Measurements from ENCODE around the gene UGT2B11.
"Not testable (repeated sequence)": the region's sequence is repeated elsewhere in the genome, so short reads cannot be mapped to it uniquely, and the experiment has no call there.

Gene UGT2B11

DNA sequence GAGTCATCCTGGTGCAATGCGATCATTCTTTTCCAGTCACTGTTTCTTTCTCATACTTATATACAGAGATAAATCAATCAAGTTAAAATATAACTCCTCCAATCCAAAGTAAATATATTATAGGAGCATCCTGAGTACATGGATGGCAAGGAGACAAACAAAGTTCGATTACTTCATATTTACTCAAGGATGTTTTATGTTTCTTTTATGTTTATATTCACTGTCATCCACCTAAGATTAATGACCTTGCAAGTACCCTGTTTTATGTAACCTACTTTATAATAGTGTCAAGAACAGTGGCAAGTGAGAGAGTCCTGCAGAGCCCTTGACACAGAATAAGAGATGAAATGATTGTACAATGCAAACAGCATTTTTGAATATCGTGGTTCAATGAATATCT is at the start of gene UGT2B11:
UGT2B11 (minus strand) TSS at position 33 of the 400 bp plus-strand sequence; CDS start at position 7, 26 bp downstream.
- DNase-seq (ENCODE audit: low spot score), result no peak

DNA sequence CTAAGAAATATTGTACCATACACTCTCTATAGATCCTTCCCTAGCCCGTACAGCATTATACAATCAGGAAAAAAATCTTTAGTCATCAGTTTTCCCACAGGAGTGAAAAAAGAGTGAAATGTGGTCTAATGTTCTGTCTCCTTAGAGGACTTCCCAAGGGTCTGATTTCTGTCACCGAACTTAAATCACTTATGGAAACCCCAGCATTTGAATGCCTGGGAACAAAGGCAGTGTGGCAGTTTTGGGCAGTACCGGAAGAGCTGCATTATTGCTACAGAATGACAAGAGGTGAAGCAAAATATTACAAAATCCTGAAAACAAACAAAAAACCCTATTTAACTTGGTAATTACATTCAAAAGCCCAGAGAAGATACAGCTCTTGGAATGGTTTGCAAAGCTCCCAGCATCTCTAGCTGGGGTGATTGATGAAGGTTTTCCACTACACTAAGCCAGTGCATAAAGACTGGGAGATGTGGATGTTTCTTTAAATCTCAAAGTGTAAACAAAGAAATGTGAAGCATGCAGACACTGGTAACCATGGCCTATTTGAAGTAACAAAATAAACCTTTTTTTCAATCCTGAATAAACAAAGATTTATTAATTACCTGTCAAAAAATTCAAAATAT is 38.7 kb upstream of the UGT2B11 start:
- not testable (repeated sequence) for DNase-seq (ENCODE audit: low spot score)

DNA sequence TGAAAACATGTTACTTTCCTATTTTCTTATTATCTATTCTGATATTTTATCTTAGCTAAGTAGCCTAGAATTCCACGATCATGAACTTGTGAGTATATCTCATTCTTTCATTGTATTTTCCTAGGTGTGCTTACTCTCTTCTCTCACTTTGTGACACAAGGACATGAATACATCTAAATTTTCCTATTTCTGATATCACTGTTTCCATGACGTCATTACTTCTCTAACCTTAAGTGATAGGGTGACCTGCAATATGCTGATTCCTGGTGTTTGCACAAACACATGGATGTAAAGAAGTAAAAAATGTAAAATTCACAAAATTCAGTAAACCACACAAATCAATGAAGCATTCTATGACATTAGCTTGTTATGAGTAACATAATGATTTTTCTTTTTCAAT is 36.3 kb upstream of the UGT2B11 start:
- not testable (repeated sequence) for DNase-seq (ENCODE audit: low spot score)

DNA sequence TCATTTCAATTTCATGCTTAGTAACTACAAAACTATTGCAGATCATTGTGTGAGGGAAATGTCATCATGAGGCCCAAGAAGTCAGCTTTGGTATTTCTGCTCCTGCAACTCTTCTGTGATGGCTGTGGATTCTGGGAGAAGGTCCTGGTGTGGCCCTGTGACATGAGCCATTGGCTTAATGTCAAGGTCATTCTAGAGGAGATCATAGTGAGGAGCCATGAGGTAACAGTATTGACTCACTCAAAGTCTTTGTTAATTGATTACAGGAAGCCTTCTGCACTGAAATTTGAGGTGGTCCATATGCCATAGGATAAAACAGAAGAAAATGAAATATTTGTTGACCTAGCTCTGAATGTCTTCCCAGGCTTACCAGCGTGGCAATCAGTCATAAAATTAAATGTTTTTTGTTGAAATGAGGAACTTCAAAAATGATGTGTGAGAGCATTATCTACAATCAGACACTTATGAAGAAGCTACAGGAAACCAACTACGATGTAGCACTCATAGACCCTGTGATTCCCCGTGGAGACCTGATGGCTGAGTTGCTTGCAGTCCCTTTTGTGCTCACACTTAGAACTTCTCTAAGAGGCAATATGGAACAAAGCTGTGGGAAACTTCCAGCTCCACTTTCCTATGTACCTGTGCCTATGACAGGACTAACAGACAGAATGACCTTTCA is 28.2 kb upstream of the UGT2B11 start:
- not testable (repeated sequence) for DNase-seq (ENCODE audit: low spot score)

DNA sequence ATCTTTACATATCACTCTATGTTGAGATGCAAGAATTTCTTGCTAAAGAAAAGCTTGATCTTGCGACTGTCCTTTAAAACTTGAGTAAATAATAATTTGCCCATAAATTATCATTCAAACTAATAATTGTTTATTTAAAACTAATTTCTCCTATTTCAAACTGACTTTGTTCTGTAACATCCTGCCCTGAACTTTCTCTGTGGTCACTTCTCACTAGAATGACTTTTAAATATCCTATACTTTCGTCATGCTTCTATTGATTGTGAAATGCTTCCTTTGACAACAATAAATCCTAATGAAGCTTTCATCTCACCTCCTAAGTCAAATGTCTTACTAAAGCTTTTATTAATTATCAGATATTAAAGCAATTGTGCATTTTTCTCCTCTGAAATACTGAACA is 27.2 kb upstream of the UGT2B11 start:
- DNase-seq (ENCODE audit: low spot score), result not testable (repeated sequence)

DNA sequence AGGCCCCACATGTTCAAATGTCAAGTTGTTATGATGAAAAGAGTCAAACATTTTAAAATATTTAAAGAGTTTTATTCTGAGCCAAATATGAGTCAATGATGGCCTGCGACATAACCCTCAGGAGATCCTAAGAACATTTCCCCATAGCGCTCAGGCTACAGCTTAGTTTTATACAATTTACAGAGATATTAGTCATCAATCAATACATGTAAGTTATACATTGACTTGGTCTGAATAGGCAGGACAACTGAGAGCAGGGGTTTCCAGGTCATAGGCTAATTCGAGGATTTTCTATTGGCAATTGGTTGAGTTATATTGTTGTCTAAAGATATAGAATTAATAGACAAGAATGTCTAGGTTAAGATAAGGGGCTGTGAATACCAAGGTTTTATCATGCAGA is 26.2 kb upstream of the UGT2B11 start:
- not testable (repeated sequence) for DNase-seq (ENCODE audit: low spot score)

DNA sequence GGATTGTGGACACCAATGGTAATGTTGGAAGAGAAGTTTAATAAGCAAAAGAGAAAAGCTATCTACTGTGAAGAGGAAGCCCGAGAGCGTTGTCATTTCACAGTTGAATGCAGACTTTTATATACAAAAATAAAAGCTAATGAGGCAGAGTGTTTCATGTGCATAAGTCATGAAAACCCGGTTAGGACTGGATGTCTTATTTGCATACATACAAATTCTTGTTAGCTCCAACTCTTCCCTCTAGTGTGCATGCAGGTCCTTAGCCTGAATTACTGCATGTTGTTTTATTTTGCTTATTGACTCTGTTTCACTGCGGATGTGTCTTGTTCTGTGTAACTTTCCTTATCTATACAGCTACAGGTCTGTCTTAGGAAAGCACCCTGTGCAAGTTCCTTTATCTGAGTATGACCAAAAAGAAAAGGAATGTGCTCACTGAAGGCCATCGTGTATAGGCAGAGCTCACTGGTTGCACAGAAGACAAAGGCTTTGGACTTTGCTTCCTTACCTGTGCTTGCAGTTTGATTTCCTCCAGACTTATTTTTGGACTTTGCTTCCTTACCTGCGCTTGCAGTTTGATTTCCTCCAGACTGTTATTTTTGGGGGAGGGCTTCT is 25.1 kb upstream of the UGT2B11 start:
- DNase-seq (ENCODE audit: low spot score), result no peak

DNA sequence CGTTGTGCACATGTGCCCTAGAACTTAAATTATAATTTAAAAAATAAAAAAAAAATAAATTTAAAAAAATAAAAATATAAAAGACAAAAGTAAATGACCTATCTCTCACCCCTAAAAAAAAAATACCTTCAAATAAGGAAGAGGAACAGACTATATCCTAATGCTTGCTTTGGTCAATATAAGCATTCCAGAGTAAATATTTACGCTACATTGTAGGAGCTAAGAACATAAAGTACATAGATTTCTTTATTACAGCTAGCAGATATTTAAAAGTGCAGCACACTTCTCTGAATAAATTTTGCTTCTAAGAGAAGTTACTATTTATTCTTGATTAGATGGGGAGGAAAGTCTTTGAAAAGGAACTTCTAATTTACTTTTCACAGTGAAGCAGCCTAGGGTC is 24.5 kb upstream of the UGT2B11 start:
- no peak for DNase-seq (ENCODE audit: low spot score)

DNA sequence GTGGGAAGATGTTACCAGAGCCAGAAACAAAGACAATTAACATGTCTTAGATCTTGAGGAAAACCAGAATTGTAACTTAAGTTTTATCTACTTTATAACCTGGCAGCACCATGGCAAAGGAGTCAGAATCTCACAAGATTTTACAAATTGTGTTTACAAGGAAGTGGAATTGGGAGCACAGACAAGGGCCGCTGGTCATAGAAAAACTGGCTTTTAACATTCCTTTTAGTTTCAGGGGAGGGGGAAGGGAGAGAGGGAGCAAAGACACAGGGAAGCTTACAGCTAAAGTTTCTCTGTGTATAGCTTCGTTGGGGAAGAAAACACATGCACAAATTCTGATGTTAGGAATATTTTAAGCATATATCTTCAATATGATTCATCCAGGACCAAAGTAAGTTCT is 10.3 kb upstream of the UGT2B11 start:
- DNase-seq (ENCODE audit: low spot score), result no peak

DNA sequence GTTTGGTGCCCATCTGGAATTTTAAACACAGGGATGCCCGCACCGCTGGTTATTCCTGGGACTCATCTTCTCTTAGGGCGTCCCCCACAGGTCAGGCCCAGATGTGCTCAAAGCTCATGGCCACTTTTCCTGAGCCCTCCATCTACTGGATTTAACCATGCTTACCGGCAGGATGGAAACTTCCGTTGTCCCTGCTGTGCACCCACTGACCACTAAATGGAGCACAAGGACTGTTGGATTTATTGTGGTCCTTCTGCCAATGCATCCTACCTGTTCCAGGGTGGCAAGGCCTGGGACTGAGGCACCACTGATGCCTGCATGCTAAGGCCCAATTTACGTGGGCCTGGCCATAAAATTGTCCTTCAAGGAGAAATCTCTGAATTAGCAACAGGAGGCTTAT is 8.7 kb upstream of the UGT2B11 start:
- not testable (repeated sequence) for DNase-seq (ENCODE audit: low spot score)

DNA sequence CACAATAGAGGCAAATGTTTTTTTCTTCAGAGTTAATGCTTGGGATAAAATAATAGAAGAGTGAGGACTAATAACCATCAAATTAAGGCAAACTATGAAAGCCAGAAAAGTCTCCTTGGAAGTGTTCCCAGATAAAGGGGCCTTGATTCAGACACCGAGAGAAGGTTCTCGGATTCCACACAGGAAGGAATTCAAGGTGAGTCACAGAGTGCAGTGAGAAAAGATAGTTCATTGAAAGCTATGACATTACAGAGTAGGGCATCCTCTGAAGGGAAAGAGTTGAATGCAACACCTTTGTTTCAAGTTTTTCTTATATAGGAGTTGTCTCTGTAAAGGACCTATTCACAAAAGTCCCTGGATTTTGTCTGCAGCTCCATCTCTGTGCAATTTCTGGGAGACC is 3.9 kb upstream of the UGT2B11 start:
- not testable (repeated sequence) for DNase-seq (ENCODE audit: low spot score)

DNA sequence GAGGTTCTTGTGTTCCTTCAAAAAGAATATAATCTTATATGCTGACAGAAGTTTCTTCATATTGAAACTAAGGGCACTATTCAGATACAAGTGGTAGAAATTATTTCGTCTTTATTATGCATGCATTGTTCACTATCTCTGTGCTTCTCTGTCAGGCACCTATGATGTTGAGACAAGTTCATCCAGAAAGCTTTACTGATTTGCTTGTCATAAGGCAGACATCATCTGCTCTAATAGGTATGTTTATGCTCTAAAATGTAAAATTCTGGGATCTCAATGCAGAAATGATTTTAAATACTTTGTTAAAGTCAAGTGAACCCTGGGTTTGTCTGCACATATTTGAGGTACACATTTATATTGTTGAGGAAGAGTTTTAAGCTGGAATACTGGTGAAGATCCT is 3.6 kb downstream of the UGT2B11 start:
- DNase-seq (ENCODE audit: low spot score), result no peak

DNA sequence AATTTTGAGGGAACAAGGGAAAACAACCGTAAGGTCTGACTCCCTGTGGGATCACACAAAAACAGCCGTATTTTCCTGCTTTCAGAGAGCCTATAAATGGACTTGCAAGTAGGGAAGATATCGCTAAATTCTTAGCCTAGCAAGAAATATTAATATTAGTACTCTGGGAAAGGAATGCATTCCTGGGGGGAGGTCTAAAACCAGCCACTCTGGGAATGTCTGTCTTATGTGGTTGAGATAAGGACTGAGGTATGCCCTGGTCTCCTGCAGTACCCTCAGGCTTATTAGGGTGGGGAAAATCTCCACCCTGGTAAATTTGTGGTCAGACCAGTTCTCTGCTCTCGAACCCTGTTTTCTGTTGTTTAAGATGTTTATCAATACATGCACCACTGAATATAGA is 16.0 kb downstream of the UGT2B11 start:
- not testable (repeated sequence) for DNase-seq (ENCODE audit: low spot score)

DNA sequence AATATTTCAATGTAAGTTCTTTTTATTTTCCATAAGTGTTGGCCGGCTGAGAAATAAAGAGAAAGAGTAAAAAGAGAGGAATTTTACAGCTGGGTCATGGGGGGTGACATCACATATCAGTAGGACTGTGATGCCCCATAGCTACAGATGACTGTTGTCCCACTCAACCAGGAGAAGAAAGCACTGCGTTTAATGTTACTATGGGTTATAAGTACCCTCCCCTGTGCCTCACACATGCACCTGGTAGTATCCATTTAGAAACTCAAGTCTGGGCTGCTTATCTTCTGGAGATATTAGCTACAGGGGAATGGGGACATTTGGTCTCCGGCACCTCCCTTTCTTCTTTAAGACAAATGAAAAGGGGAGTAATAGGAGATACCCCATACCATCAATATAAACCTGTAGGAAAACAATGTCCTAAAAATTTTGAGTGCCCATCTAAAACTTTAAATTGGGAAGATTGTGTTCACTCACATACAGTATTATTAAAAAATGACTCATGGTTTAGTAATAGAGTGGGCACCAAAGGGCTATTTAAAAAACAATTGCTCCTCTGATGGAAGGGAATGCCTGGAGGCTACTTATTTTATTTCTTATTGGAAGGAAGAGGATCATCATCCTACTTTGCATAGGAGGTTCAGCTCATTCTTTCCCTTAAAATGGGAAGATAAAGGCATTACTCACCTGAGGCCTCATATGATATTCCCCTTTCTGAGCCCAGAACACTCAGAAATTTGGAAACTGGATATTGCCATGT is 18.2 kb downstream of the UGT2B11 start:
- no peak for DNase-seq (ENCODE audit: low spot score)

DNA sequence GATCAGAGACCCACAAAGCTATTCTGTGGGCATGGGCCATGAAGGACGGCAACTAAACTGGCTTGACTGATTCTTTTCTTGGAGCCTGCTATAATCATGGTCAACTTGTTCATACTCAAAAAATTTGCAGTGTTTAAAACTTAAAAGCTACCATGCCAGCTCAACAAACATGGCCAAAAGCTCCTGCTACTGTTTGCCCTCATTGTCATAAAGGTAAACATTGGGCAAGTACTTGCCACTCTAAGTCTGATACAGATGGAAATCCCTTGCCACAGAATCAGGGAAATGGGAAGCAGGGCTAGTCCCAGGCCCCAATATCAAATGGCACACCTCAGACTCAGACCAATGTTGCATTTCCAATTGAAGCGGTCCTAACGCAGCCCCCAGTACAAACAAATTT is 20.4 kb downstream of the UGT2B11 start:
- DNase-seq (ENCODE audit: low spot score), result no peak

DNA sequence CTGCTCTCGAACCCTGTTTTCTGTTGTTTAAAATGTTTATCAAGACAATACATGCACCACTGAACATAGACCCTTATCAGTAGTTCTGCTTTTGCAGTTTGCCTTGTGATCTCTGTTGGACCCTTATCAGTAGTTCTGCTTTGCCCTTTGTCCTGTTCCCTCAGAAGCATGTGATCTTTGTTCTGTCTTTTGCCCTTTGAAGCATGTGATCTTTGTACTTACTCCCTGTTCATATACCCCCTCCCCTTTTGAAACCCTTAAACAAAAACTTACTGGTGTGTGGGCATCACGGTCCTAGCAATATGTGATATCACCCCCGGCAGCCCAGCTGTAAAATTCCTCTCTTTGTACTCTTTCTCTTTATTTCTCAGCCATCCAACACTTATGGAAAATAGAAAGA is 22.6 kb downstream of the UGT2B11 start:
- not testable (repeated sequence) for DNase-seq (ENCODE audit: low spot score)

DNA sequence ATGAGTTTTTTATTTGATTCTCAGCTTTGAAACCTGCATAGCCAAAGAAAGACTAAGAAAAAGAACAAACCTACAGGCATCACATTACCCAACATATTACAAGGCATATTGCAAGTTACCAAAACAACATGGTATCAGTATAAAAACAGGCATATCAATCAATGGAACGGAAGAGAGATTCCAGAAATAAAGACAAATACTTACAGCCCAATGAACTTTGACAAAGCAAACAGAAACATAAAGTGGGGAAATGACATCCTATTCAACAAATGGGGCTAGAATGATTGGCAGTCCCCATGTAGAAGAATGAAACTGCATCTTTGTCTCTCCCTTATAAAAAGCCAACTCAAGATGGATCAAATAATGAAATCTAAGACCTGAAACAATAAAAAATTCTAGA is 23.9 kb downstream of the UGT2B11 start:
- DNase-seq (ENCODE audit: low spot score), result not testable (repeated sequence)

DNA sequence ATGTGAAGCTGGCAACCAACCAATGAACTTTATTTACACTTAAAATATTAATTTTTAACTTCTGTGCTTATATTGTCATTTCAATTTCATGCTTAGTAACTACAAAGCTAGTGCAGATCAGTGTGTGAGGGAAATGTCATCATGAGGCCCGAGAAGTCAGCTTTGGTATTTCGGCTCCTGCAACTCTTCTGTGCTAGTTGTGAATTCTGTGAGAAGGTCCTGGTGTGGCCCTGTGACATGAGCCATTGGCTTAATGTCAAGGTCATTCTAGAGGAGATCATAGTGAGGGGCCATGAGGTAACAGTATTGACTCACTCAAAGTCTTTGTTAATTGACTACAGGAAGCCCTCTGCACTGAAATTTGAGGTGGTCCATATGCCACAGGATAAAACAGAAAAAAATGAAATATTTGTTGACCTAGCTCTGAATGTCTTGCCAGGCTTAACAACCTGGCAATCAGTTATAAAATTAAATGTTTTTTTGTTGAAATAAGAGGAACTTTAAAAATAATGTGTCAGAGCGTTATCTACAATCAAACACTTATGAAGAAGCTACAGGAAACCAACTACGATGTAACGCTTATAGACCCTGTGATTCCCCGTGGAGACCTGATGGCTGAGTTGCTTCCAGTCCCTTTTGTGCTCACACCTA is 32.9 kb downstream of the UGT2B11 start:
- not testable (repeated sequence) for DNase-seq (ENCODE audit: low spot score)

DNA sequence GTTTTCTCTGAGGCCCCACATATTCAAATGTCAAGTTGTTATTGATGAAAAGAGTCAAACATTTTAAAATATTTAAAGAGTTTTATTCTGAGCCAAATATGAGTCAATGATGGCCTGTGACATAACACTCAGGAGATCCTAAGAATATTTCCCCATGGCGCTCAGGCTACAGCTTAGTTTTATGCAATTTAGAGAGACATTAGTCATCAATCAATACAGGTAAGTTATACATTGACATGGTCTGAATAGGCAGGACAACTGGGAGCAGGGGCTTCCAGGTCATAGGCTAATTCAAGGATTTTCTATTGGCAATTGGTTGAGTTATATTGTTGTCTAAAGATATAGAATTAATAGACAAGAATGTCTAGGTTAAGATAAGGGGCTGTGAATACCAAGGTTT is 34.7 kb downstream of the UGT2B11 start:
- DNase-seq (ENCODE audit: low spot score), result not testable (repeated sequence)

DNA sequence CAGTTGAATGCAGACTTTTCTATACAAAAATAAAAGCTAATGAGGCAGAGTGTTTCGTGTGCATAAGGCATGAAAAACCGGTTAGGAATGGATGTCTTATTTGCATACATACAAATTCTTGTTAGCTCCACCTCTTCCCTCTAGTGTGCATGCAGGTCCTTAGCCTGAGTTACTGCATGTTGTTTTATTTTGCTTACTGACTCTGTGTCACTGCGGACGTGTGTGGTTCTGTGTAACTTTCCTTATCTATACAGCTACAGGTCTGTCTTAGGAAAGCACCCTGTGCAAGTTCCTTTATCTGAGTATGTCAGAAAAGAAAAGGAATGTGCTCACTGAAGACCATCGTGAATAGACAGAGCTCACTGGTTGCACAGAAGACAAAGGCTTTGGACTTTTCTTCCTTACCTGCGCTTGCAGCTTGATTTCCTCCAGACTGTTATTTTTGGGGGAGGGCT is 35.8 kb downstream of the UGT2B11 start:
- DNase-seq (ENCODE audit: low spot score), result not testable (repeated sequence)

DNA sequence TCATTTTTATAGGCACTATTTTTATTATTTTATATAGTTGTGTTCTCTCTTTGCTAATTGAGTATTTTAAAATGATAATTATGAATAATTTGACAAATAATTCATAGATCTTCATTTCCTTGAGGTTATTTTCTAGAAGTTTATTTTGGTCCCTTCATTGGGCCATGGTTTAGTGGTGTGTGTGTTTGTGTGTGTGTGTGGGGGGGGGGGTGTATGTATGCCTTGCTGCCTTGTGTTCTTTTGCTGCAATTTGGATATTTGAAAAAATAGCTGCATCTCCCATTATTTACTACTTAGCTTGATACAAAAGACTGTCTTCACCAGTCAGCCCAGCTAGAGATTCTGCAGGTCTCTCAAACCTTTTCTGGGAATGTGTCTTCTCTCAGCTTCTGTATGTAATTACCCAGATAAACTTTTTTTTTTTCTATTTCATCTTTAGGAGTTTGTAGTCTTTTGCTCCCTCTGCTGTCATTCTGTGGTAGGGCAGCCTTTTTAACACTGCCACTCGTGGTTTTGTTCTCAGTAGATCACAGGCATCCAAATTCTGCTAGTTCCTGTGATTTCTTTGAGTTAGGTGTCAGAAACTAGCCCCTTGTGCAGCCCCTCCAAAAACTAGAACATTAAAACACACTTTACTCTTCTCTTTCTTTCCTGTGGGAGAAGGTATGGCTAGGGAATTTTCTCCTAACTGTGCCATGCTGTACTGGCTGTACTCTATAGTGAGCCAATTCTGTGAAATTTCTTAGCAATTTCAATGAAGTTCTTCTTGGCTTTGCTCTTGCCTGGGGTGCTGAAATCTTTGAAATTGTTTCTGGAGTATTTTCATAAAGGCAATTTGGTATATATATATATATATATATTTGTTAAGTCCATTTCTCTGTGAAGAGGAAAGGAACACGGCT is 44.1 kb downstream of the UGT2B11 start:
- DNase-seq (ENCODE audit: low spot score), result peak; percentile 39
